8988T (cell line): ENCODE measurements around the gene THY1.
A peak's percentile ranks its signal among the peaks of the same experiment; 100 is the strongest.
"Not testable (repeated sequence)": the region's sequence is repeated elsewhere in the genome, so short reads cannot be mapped to it uniquely, and the experiment has no call there.

Experiments
- DNase-seq: peaks from one replicate; pipeline ENCODE4 v3.0.0; 2011

THY1 gene

DNA sequence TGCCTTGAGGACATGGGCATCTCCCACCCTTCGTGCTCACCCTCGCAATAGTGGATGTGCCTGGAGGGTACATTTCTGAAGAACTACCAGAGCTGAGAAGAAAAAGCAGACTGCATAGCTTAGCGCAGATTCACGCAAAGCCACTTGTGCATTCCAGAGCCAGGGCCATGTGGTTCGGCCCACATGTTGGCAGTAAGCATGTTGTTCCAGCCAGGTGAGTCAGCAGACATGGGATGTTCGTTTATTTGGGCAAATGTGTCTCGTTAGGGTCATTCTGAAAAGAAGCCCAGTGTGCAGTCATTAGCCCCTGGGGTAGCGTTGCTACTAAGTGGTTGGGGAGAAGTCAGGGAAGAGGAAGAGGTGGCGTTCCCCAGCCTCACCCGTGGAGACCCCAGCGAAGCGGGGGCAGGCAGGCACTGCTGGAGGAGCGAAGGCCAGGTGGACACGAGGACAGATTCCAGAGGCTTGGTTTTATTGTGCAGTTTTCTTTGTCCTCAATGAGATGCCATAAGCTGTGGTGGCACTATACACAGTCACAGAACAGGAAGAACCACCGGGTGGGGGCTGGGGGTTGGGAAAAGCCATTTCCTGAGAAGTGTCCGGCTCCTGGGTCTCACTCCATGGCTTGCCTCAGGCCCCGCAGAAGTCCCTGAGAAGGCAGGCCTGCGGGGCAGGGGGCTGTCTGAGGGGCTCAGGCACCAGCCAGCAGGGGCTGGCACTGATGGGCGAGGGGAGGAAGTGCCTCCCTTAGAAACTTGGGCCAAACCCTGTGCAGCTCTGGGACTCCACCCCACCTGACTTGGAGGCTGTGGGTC, 5.0 kb downstream of the THY1 start:
- no peak for DNase-seq

DNA sequence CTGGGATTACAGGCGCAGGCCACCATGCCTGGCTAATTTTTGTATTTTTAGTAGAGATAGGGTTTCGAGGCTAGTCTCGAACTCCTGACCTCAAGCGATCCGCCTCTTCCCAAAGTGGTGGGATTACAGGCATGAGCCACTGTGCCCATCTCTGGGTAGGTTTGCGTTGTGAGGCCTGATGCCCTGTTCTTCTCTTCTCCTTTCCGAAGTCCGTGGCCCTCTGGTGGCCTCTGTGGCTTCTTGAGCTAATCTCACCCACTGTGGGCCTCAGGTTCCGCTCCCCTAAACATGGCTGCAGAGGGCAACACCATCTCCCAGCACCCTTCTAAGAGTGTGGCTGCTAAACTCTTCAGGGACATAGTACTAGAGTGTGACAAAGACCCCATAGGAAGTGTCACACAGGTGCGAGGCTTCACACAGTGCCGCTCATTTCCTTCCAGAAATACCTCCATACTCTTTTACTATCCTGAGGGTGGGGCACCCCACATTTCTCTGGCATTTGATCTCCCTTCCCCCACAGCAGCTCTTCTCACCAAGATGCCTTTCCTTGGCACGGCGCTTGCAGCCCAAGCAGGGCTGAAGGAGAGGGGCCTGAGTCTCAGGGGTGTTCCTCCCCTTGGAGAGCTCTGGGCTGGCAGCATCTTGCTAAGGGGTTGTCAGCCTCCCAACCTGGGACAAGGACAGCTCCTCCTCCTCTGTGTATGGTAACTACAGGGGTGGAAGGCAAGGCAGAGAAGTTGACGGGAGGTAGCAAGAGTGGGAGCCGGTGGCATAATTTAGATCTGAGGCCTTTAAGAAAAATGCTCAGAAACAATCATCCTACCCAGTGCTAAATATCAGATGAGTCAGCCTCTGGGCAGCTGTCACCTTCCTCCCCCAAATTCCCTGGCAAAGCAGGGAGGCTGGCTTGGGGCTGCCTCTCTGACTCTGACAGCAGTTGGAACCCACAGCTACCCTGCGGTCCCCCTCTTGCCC, 6.1 kb downstream of the THY1 start:
- DNase-seq = peak; percentile 60

DNA sequence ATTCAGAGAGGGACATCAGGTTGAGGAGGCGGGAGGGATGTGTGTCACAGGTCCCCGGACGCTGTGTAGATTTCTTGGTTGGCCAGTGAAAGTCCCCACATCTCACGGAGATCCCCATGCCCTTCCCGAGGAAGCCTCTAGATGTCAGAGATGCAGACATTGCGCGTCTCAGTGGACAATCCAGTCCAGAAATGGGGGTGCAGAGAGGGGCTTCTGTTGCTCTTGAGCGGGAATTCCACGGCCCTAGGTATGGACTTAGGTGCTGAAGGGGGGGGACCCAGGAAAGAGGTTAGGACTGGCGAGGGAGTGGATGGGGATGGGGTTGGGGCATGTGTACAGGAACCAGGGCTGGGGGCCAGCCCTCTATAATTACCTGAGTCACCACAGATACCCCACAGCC, 7.0 kb downstream of the THY1 start:
- DNase-seq = no peak

DNA sequence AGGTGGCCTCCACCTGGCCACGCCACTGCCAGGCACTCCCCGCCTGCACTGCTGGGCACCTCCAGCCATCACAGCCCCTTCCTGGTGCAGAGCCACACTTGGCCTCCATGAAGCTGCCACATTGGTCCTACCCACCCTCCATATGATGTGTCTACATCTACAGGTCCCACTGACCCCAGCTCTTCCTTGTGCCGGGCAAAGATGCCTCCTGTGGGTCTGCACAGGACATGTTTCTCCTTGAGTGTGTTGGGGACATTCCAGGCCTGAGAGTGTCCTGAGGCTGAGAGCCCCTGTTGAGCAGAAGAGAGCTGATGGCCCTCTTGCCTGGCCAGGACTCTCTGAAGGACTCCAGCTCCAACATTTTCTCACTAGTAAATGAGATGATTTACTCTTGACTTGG, 7.5 kb downstream of the THY1 start:
- no peak for DNase-seq

DNA sequence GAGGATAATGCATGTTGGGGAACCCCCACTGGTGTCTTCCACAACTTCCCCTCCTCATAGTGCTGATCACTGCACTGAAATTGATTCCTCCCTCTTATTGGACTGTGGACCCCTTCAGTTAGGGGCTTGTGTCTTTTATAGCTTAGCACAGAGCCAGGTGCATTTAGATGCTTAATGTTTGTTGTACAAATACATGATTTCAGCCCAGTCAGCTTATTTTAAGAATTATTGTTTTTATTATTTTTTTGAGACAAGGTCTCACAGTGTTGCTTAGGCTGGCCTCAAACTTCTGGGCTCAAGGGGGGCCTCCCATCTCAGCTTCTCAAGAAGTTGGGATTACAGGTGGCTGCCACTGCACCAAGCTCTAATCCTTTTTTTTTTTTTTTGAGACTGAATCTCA, 8.2 kb downstream of the THY1 start:
- no peak for DNase-seq

DNA sequence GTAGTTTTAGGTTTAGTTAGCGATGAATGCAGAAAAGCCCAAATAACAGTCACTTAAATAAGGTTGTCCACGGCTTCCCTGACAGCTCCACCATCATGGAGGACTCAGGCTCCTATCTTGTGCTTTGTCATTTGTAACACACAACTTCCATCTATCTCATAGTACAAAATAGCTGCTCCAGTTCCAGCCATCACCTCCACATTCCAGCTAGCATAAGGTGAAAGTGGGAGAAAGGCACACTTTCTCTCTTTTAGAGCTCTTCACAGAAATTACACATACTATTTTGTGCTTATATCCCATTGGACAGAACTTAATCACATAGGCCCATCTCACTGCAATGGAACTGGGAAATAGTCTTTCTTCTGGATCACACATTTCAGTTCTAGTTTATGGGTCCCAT, 8.7 kb downstream of the THY1 start:
- no peak for DNase-seq

DNA sequence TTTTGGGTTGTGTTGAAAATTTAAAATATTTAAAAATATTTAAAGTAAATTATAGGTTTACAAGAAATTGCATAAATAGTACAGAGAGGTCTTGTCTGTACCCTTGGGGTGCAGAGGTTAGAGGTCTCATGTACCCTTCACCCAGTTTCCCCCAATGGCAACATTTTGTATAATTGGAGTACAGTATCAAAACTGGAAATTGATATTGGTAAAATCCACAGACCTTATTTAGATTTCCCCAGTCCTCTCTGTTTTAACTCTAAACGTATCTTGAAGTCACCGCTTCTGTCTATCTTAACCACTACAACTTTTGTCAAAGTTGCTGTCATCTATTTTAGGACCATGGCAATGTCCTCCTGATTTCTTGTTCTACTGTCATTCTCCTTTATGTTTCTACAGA, 10.9 kb downstream of the THY1 start:
- no peak for DNase-seq

DNA sequence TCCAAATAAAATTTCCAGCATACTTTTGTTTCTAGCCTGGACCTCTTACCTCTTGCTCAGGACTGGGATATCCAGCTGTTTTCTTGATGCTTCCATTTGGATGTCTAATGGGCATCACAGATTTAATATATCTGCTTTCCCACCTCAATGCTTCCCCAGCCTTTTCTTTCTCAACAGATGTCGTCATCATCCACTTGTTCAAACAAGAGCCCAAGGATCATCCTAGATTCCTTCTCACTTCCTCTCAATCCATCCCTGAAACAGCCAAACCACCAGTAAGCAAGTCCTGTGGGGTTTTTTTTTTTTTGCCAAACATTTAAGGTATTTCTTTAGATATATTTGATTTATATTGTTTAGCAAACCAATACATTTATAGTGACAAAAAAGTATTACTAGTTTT, 12.5 kb downstream of the THY1 start:
- no peak for DNase-seq

DNA sequence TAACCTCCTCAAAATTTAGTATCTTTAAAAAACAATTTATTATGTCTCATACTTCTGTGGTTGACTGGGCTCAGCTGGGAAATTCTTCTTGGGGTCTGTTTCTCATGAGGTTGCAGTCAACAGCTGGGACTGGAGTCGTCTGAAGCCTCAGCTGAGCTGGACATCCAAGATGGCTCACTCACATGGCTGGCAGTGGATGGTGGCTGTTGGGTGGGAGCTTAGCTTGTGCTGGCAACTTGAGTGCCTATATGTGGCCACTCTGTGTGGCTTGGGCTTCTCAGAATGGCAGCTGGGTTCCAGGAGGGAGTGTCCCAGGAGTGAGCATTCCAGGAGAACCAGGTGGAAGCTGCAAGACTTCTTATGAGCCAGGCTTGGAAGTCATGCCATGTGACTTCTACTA, 13.2 kb downstream of the THY1 start:
- no peak for DNase-seq

DNA sequence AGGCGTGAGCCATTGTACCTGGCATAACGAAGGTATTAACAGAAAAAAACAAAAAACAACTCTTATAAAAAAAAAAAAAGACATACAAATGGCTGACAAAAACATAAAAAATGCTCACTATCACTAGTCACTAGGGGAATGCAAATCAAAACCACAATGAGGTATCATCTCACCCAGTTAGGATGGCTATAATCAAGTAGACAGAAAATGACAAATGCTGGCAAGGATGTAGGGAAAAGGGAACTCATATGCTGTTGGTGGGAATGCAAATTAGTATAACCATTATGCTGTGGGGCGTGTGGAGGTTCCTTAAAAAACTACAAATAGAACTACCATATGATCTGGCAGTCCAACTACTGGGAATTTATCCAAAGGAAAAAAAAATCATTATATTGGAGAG, 17.0 kb downstream of the THY1 start:
- DNase-seq = no peak

DNA sequence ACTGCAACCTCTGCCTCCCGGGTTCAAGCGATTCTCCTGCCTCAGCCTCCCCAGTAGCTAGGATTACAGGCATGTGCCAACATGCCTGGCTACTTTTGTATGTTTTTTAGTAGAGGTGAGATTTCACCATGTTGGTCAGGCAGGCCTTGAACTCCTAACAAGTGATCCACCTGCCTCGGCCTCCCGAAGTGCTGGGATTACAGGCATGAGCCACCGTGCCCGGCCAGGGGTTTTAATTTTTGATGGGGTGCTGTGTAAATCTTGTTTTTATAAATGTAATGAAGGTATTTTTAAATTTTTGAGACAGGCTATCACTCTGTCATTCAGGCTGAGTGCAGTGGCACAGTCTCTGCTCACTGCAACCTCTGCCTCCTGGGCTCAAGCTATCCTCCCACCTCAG, 17.5 kb downstream of the THY1 start:
- not testable (repeated sequence) for DNase-seq

DNA sequence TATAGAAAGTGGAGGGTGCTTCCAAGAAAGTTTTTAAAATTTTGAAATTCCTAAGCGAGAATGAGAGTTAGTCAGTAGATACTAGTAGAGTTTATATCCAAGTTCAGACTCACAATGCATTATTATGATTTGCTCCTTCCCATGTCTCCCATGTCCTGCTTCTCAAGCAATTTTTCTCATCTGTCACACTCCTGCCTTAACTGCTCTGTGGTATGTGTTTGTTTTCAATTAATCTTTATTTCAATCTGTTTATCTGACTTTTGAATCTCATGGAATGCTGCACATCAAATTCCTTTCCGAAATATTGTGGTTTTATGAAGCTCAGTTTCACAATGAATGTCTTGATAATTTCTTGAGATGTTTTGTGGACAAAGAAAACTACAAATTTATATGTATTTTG, 18.1 kb downstream of the THY1 start:
- DNase-seq = no peak

DNA sequence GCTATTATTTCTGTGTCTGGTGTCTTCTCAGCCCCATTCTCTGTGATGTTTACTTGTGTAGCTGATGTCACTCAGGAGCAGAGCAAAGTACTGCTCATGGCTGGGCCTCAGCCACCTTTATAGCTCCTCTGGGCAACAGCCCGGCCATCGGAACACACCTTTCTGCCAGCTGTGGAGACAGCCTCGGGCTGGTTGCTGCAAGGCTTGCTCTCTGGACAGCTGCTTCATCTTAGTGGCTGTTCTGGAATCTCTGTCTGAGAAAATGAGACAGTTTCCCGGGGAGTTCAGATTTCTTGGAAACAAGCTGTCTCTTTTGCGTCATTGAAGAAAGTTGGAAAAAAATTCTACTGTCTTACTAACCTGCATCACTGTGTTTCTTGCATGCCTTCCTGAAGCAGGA, 20.0 kb downstream of the THY1 start:
- no peak for DNase-seq

DNA sequence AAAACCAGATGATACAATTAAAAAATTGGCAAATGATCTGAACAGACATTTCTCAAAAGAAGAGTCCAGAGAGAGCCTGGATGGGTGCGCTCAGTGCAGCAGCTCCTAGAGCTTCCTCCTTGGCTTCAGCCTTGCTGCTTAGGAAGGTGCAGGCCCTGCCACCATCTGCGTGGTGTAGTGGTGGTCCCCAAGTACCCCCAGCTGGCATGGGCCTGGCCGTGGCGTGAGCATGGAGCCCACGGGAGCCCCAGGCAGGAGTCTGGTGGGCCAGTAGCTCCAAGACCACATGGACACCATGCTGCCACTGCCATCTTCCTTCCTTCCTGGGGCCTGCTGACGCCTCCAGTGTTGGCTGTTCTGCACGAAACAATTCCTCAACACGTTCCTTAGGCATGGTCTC, 20.5 kb downstream of the THY1 start:
- no peak for DNase-seq

DNA sequence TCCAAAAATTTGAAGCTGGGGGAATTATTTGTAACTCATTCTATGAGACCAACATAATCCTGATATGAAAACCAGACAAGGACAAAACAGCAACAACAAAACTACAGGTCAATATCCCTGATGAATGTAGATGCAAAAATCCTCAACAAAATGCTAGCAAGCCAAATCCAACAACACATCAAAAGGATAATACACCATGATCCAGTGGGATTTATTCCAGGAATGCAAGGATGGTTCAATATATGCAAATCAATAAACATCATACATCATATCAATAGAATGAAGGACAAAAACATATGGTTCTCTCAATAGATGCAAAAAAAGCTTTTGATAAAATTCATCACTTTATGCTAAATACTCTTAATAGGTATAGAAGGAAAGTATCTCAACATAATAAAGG, 22.1 kb downstream of the THY1 start:
- DNase-seq = no peak

DNA sequence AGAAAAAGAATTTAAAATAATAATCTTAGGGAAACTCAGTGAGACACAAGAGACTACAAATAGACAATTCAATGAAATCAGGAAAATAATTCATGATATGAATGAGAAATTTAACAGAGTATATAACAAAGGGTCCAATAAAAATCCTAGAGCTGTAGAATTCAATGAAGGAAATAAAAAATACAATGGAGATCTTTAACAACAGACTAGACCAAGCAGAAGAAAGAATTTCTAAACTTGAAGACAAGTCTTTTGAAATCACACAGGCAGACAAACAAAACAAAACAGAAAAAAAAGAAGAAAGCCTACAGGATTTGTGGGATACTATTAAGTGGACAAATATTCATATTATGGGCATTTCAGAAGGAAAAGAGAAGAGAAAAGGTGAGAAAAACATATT, 25.2 kb downstream of the THY1 start:
- DNase-seq = no peak

DNA sequence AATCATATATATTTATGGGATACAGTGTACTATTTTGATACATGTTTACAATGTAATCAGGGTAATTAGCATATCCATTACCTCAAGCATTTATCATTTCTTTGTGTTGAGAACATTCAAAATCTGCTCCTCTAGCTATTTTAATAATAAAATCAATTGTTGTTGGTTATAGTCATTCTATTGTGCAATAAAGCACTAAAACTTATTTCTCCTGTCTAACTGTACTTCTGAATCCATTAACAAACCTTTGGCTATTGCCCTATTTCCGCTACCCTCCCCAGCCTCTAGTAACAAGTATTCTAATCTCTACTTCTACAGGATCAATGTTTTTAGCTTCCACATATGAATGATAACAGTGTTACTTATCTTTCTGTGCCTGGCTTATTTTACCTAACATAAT, 26.1 kb downstream of the THY1 start:
- no peak for DNase-seq

DNA sequence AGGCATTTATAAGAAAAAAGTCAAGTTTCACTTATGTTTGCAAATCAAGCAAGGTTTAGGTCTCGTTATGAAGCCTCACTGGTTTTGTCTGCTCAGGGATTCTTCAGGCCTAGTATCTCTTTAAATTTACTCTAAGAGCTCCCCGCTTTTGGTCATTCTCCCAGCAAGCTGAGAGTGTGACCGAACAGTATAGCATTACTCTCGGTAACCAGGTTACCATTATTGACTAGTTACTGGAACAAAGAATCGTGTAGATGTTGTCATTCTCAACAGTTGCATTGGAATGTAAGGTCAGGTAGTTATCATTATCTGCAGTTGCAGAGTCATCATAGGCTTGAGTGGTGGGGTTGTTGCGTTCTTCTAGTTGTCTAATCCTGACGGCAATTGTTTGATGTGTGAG, 31.7 kb downstream of the THY1 start:
- DNase-seq = no peak

DNA sequence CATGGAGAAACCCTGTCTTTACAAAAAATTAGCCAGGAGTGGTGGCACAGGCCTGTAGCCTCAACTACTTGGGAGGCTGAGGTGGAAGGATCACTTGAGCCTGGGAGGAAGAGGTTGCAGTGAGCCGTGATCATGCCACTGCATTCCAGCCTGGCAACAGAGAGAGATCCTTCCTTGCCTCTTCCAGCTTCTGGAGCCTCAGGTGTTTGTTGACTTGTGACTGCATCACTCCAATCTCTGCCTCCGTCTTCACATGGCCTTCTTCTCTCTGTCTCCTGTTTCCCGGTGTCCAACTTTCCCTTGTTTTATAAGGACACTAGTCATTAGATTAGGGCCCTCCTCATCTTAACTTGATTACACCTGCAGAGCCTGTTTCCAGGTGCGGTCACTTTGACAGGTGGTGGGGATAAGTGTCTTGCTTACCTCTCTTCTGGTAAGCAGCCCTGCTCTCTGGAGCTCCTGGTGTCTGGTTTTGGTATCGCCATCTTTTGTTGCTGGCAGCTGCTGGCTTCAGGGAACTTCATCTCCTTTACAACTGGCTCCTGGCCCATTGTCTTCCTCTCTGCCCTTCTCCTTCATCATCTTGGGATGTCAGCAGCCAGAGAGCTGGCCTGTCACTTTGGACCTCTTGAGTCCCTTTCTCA, 33.2 kb downstream of the THY1 start:
- no peak for DNase-seq

DNA sequence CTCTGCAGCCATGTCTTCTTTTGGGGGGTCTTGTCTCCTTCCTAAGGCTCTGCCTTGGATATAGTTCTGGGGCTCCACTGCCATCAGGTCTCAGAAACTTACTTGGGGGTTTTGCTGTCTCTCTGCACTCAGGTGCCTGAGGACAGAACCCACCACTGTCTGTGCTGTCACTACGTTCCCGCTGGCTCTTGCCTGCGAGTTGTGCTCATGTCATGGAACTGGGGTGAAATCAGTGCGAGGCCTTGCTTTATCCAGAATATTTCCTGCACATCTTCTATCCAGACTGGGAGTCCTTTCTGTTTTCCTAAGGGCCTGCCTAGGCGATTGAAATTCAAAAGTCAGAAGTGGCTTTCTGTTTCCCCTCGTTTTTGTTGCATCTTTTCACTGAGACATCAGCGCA, 34.9 kb downstream of the THY1 start:
- DNase-seq = no peak

DNA sequence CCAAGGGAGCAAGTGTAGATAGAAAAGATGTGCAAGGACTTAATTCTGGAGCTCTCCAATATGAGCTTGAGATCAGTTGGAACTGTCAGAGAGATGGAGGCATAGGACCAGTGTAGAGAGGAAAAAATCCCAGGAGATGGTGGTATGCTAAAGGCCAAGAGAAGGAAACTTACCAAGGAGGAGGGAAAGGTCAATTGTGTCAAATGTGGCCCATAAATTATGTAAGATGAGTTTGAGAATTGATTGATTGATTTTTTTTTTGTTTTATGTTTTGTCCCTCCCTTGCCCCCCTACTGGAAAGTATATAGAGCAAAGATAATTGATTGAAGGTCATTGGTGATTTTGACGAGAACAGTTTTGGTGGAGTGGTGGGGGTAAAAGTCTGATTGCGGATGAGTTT, 38.6 kb downstream of the THY1 start:
- DNase-seq = no peak

DNA sequence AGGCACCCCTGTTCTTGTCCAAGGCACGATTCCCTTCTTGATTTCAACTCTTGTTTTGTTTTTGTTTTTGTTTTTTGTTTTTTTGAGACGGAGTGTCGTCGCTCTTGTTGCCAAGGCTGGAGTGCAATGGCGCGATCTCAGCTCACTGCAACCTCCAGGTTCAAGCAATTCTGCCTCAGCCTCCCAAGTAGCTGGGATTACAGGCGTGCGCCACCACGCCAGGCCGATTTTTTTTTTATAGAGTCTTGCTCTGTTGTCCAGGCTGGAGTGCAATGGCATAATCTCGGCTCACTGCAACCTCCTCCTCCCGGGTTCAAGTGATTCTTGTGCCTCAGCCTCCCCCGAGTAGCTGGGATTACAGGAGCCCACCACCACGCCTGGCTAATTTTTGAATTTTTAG, 40.5 kb downstream of the THY1 start:
- not testable (repeated sequence) for DNase-seq

DNA sequence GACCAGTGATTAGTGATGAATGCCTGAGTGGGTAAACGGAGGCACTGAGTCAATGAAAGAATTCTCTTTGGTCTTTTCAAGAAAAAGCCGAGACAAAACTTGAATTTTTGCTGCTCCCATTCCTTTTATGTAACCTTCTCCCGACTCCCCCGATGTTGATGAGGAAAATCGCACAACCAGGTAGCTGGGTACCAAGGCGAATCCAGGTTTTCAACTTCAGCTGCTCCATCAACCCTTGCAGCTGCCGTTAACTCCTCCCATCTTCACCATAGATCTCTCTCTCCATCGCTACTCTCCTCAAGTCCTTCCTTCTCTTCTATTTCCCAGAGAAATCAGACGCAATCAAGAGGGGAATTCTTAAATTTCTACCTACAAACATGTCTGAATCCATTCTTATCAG, 40.9 kb downstream of the THY1 start:
- no peak for DNase-seq
